NCI-H2107 treated with DMSO at 0.1 percent for 48 hours (cell line): Measurements from ENCODE around the gene GALNTL6.
A peak's percentile ranks its signal among the peaks of the same experiment; 100 is the strongest.

ENCODE experiments used
- DNase-seq: peaks from one replicate; lab custom pipeline; 2025; ENCODE audit not compliant: unreplicated experiment; lab: John Stamatoyannopoulos, UW

GALNTL6 gene

GRCh38 chr4:172188248-172188988 lies 375.2 kb downstream of the GALNTL6 start:
- DNase-seq: no peak

- DNase-seq: peak; percentile 3
Observed at GRCh38 chr4:172202480-172203076, 389.4 kb downstream of the GALNTL6 start.

- no peak for DNase-seq
Observed at GRCh38 chr4:172207258-172207657, 394.1 kb downstream of the GALNTL6 start.

GRCh38 chr4:172207886-172208285 lies 394.7 kb downstream of the GALNTL6 start:
- no peak for DNase-seq

GRCh38 chr4:172220679-172221078 lies 407.5 kb downstream of the GALNTL6 start:
- no peak for DNase-seq

- no peak for DNase-seq
Observed at GRCh38 chr4:172225457-172225856, 412.3 kb downstream of the GALNTL6 start.

- no peak for DNase-seq
Observed at GRCh38 chr4:172232966-172233365, 419.8 kb downstream of the GALNTL6 start.

GRCh38 chr4:172243551-172243950 lies 430.3 kb downstream of the GALNTL6 start:
- DNase-seq: no peak

- no peak for DNase-seq
Observed at GRCh38 chr4:172245516-172245915, 432.3 kb downstream of the GALNTL6 start.

GRCh38 chr4:172253409-172253808 lies 440.2 kb downstream of the GALNTL6 start:
- no peak for DNase-seq

GRCh38 chr4:172256820-172257219 lies 443.6 kb downstream of the GALNTL6 start:
- DNase-seq: no peak

- DNase-seq: peak; percentile 21
Observed at GRCh38 chr4:172270397-172270796, 457.2 kb downstream of the GALNTL6 start.

GRCh38 chr4:172287117-172287516 lies 473.9 kb downstream of the GALNTL6 start:
- no peak for DNase-seq

GRCh38 chr4:172305698-172306097 lies 492.5 kb downstream of the GALNTL6 start:
- DNase-seq: no peak

- DNase-seq: no peak
Observed at GRCh38 chr4:172308078-172308477, 494.9 kb downstream of the GALNTL6 start.

- no peak for DNase-seq
Observed at GRCh38 chr4:172311682-172312081, 498.5 kb downstream of the GALNTL6 start.

- DNase-seq: no peak
Observed at GRCh38 chr4:172323288-172323687, 510.1 kb downstream of the GALNTL6 start.

- DNase-seq: peak; percentile 27
Observed at GRCh38 chr4:172344308-172344938, 531.2 kb downstream of the GALNTL6 start.

GRCh38 chr4:172348426-172348825 lies 535.2 kb downstream of the GALNTL6 start:
- DNase-seq: no peak

- no peak for DNase-seq
Observed at GRCh38 chr4:172352356-172352755, 539.2 kb downstream of the GALNTL6 start.

- no peak for DNase-seq
Observed at GRCh38 chr4:172356016-172356415, 542.8 kb downstream of the GALNTL6 start.

- DNase-seq: no peak
Observed at GRCh38 chr4:172357006-172357540, 543.9 kb downstream of the GALNTL6 start.
